ENCODE results near the gene TRHDE.

DNA sequence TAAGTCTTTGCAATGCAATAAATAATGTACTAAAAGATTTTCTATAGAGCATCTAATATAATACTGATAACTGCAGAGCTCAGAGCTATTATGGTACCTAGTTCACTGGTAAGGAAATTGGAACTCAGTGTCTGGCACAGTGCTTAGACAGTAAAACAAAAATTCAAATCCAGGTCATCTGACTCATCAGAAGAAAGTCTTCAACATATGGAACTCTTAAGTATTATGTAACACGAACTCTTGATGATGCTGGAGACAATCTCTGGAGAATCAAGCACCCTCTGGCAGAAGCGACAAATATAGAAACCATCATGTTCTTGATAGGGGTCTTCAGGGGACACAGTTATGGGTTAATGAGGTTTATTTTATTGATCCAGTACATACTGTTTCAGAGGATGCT is 37.3 kb upstream of the TRHDE start:
- TF ChIP-seq POLR2A (IDR thresholded peaks at IDR 0.05) = no peak
- TF ChIP-seq, protein P1, sequence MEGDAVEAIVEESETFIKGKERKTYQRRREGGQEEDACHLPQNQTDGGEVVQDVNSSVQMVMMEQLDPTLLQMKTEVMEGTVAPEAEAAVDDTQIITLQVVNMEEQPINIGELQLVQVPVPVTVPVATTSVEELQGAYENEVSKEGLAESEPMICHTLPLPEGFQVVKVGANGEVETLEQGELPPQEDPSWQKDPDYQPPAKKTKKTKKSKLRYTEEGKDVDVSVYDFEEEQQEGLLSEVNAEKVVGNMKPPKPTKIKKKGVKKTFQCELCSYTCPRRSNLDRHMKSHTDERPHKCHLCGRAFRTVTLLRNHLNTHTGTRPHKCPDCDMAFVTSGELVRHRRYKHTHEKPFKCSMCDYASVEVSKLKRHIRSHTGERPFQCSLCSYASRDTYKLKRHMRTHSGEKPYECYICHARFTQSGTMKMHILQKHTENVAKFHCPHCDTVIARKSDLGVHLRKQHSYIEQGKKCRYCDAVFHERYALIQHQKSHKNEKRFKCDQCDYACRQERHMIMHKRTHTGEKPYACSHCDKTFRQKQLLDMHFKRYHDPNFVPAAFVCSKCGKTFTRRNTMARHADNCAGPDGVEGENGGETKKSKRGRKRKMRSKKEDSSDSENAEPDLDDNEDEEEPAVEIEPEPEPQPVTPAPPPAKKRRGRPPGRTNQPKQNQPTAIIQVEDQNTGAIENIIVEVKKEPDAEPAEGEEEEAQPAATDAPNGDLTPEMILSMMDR (IDR thresholded peaks at IDR 0.05) = no peak

Data from testis (tissue), 2 donors.